H1 (cell line): ENCODE data around the gene DDA1. TPM values are rescaled to one million over a fixed set of nuclear protein-coding genes. Genes with fewer than 3 reads are reported as not detected.

ENCODE experiments used
- ATF3 ChIP-seq: IDR thresholded peaks from 2 replicates; pipeline ENCODE4 v1.6.1; 2011; ENCODE audit warnings: low read depth, mild to moderate bottlenecking, low read length; ENCODE audit not compliant: insufficient read depth
- BACH1 ChIP-seq: IDR thresholded peaks from 2 replicates; pipeline ENCODE4 v1.6.1; 2012; ENCODE audit warnings: low read length, improper control_type of control experiment
- BCL11A ChIP-seq, 2 experiments: IDR thresholded peaks; one replicate each; pipeline ENCODE4 v1.6.1; 2011; ENCODE audit warnings: low read depth in 2 of 2, low read length in 2 of 2, mild to moderate bottlenecking in 2 of 2
- CEBPB ChIP-seq: IDR thresholded peaks from 2 replicates; pipeline ENCODE4 v1.6.1; 2012; ENCODE audit warnings: low read depth, low read length
- CHD1 ChIP-seq: IDR thresholded peaks from 2 replicates; pipeline ENCODE4 v1.6.1; 2012; ENCODE audit warnings: low read depth, low read length, improper control_type of control experiment
- CTBP2 ChIP-seq: IDR thresholded peaks from 2 replicates; pipeline ENCODE4 v1.7.0; 2011; ENCODE audit warnings: borderline replicate concordance, mild to moderate bottlenecking, moderate library complexity, mixed read lengths, low read length; ENCODE audit not compliant: insufficient read depth, insufficient read length
- CTCF ChIP-seq, 3 experiments: IDR thresholded peaks; 1 replicate in 2 of 3; 2 replicates in 1 of 3; pipeline versions ENCODE4 v1.5.1 to v1.6.1; 2011; ENCODE audit warnings: low read length in 3 of 3, mild to moderate bottlenecking in 3 of 3, inconsistent platforms in 2 of 3, low read depth in 1 of 3, moderate library complexity in 1 of 3; ENCODE audit not compliant: insufficient read depth in 1 of 3; ENCODE audit errors: control extremely low read depth in 1 of 3
- EP300 ChIP-seq, 2 experiments: IDR thresholded peaks; 1 replicate in 1 of 2; 2 replicates in 1 of 2; pipeline ENCODE4 v1.6.1; 2011 to 2012; ENCODE audit warnings: low read depth in 2 of 2, low read length in 2 of 2, mild to moderate bottlenecking in 2 of 2, borderline replicate concordance in 1 of 2, inconsistent platforms in 1 of 2, moderate library complexity in 1 of 2
- EZH2 ChIP-seq: fragments of 200-600 bp; sonication (generic); IDR thresholded peaks from 2 replicates; pipeline ENCODE4 v1.7.1; 2012; ENCODE audit warnings: low read depth, mild to moderate bottlenecking, moderate library complexity, low read length, inconsistent platforms; ENCODE audit not compliant: severe bottlenecking
- JUN ChIP-seq: IDR thresholded peaks from 2 replicates; pipeline ENCODE4 v1.6.1; 2011; ENCODE audit warnings: low read depth, mild to moderate bottlenecking, improper control_type of control experiment, low read length
- KDM4A ChIP-seq: IDR thresholded peaks from one replicate; pipeline ENCODE4 v1.7.1; 2012; ENCODE audit warnings: low read depth, mild to moderate bottlenecking, moderate library complexity, low read length, inconsistent platforms; ENCODE audit not compliant: severe bottlenecking
- KDM5A ChIP-seq: fragments of 200-600 bp; IDR thresholded peaks from 2 replicates; pipeline ENCODE4 v1.7.1; 2012; ENCODE audit warnings: mild to moderate bottlenecking, low read length, inconsistent platforms, mixed read lengths
- MAFK ChIP-seq: IDR thresholded peaks from 2 replicates; pipeline ENCODE4 v1.6.1; 2012; ENCODE audit warnings: low read depth, mild to moderate bottlenecking, improper control_type of control experiment, low read length
- POU5F1 ChIP-seq: IDR thresholded peaks from 2 replicates; pipeline ENCODE4 v1.6.1; 2011; ENCODE audit warnings: low read depth, mild to moderate bottlenecking, low read length, moderate library complexity
- SP1 ChIP-seq: IDR thresholded peaks from 2 replicates; pipeline ENCODE4 v1.6.1; 2011; ENCODE audit warnings: low read depth, low read length
- SRF ChIP-seq: IDR thresholded peaks from 2 replicates; pipeline ENCODE4 v1.6.1; 2011; ENCODE audit warnings: mild to moderate bottlenecking, low read depth, low read length, moderate library complexity
- SUZ12 ChIP-seq: fragments of 200-600 bp; sonication (generic); IDR thresholded peaks from 2 replicates; pipeline ENCODE4 v1.6.1; 2012; ENCODE audit warnings: mild to moderate bottlenecking, inconsistent platforms, low read length, moderate library complexity, mixed read lengths
- TBP ChIP-seq: IDR thresholded peaks from 2 replicates; pipeline ENCODE4 v1.6.1; 2011; ENCODE audit warnings: low read depth, low read length, improper control_type of control experiment
- TCF12 ChIP-seq: IDR thresholded peaks from 2 replicates; pipeline ENCODE4 v1.6.1; 2011; ENCODE audit warnings: low read depth, mild to moderate bottlenecking, low read length
- USF2 ChIP-seq: IDR thresholded peaks from 2 replicates; pipeline ENCODE4 v1.6.1; 2011; ENCODE audit warnings: low read length, improper control_type of control experiment
- polyA plus RNA-seq, 7 experiments: library from polyadenylated mRNA; depleted of rRNA in 3 of 7; stranded (reverse) in 5 of 7; unstranded in 2 of 7; fragments of >200 nt in 5 of 7; fragments of 200-250 nt in 2 of 7; gene quantifications; 1 replicate in 5 of 7; 2 replicates in 1 of 7; 4 replicates in 1 of 7; pipeline versions ENCODE4 v1.2.1 to v1.2.3, GENCODE V29; 2011 to 2013; ENCODE audit warnings: missing spikeins in 2 of 7, mixed read lengths in 2 of 7
- total RNA-seq: library from RNA; stranded (reverse); fragmentation: NEBNext Ultra II Directional; extraction: Animal tissue kit (Norgen Biotek cat#: 25700); gene quantifications from 2 replicates; pipeline ENCODE4 v1.2.1, GENCODE V29; 2021

The DDA1 gene
- total and polyA plus RNA-seq, 2 of the 8 experiments (the other 6 are each of a cell fraction or from before 2014, with no cell fraction given) = 29.2 to 34.5 TPM

- no peak for TF ChIP-seq EZH2
- peak; percentile 67 for TF ChIP-seq TBP
- TF ChIP-seq SUZ12 = no peak
- TF ChIP-seq BCL11A (IDR thresholded peaks at IDR 0.05; ENCODE audit: low read depth in 2 of 2, low read length in 2 of 2) = no peak
- no peak for TF ChIP-seq CTCF (IDR thresholded peaks at IDR 0.05; ENCODE audit: control extremely low read depth in 1 of 3, insufficient read depth in 1 of 3, low read depth in 1 of 3, low read length in 3 of 3)
- no peak for TF ChIP-seq JUN
- TF ChIP-seq ATF3 = no peak
- TF ChIP-seq CEBPB = no peak
- no peak for TF ChIP-seq CHD1
- TF ChIP-seq KDM4A = no peak
- TF ChIP-seq POU5F1 = no peak
- peak; percentile 92 for TF ChIP-seq SP1
- TF ChIP-seq MAFK = no peak
- no peak for TF ChIP-seq EP300 (IDR thresholded peaks at IDR 0.05; ENCODE audit: borderline replicate concordance in 1 of 2, low read depth in 2 of 2, low read length in 2 of 2)
- TF ChIP-seq KDM5A = peak; percentile 80
- TF ChIP-seq CTBP2 = no peak
- no peak for TF ChIP-seq USF2
- no peak for TF ChIP-seq SRF
- no peak for TF ChIP-seq BACH1
- TF ChIP-seq TCF12 = no peak
Measured at GRCh38 chr19:17336872-17337674, 27.7 kb downstream of the DDA1 start, which contains the start of gene GTPBP3 (continued).
